Skeletal muscle tissue (tissue), 2 donors: ENCODE measurements around the gene ZNF480. TPM values are rescaled to one million over a fixed set of nuclear protein-coding genes. Genes with fewer than 3 reads are reported as not detected.

ENCODE experiments used
- small RNA-seq: library from RNA; depleted of rRNA; stranded (forward); fragments of <200 nt; gene quantifications from one replicate; pipeline ENCODE3, GENCODE V24; 2014
- total RNA-seq: library from RNA; depleted of rRNA; stranded (reverse); fragments of >200 nt; gene quantifications from one replicate; pipeline ENCODE4 v1.2.3, GENCODE V29; 2014

ZNF480 gene
- total RNA-seq, 1 donor from 2014 or later, result 2.6 TPM

Small RNA genes within 50 kb of the gene (small RNA-seq; reads per million reads assigned to genes)
- gene MIR643 (0.12 reads per million), gene RF00019 (not detected)

Other genes with a start within 250 kb of the ZNF480 start
- gene ZNF432, start 248.3 kb upstream of the ZNF480 start, total RNA-seq, result 11.5 TPM
- gene ZNF841, start 201.4 kb upstream of the ZNF480 start, total RNA-seq, result 19.8 TPM
- gene ZNF616, start 157.2 kb upstream of the ZNF480 start, total RNA-seq, result 6.8 TPM
- 5.7 TPM for gene ZNF836, start 125.5 kb upstream of the ZNF480 start, total RNA-seq
- gene PPP2R1A, start 107.1 kb upstream of the ZNF480 start, total RNA-seq, result 65.8 TPM
- 8.4 TPM for gene ZNF766, start 27.6 kb upstream of the ZNF480 start, total RNA-seq
- gene ZNF610, start 39.1 kb downstream of the ZNF480 start, total RNA-seq, result 5.7 TPM
- gene ZNF880, start 72.8 kb downstream of the ZNF480 start, total RNA-seq, result 30.8 TPM
- gene ZNF528, start 100.7 kb downstream of the ZNF480 start, total RNA-seq, result 14.1 TPM
- gene ZNF534, start 132.0 kb downstream of the ZNF480 start, total RNA-seq, result 0.52 TPM
- 5.7 TPM for gene ZNF578, start 156.4 kb downstream of the ZNF480 start, total RNA-seq
- 19.3 TPM for gene ZNF808, start 230.5 kb downstream of the ZNF480 start, total RNA-seq